ENCODE measurements around the gene RNF148.
A peak's percentile ranks its signal among the peaks of the same experiment; 100 is the strongest.

Gene RNF148, protein sequence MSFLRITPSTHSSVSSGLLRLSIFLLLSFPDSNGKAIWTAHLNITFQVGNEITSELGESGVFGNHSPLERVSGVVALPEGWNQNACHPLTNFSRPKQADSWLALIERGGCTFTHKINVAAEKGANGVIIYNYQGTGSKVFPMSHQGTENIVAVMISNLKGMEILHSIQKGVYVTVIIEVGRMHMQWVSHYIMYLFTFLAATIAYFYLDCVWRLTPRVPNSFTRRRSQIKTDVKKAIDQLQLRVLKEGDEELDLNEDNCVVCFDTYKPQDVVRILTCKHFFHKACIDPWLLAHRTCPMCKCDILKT

DNA sequence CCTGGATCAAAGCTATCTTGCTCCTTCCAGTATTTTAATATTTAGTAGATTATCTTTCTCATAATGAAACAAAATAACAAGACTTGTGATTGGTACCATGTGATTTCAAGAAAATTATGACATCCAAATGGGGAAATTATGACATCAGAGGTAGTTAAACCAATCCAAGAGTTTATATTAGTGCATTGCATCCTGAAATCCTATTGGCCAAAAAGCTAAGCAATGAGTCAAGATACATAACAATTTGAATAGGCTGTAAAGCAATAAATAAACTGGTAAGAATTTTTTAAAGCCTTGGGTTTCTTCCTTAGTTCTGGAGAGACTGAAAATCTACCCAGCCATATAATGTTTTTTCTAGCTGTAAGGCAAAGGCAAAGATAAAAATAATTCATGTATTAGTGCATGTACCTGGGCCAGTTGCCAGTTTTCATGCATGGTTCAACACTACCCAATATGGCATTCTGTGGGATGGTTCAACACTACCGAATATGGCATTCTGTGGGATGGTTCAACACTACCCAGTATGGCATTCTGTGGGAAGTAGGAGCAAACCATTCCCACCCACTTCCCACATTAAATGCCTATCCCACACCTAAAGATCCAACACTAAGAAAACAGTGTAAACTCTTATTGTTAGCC is at the start of gene RNF148:
RNF148 (minus strand) TSS at position 51 of the 639 bp plus-strand sequence. CDS start 172 bp downstream, outside the sequence.
- DNase-seq = no peak

GRCh38 chr7:122750389-122750788 is 47.7 kb upstream of the RNF148 start:
- DNase-seq = no peak

- no peak for DNase-seq
These were observed 45.5 kb upstream of the RNF148 start for GRCh38 chr7:122748195-122748594.

DNA sequence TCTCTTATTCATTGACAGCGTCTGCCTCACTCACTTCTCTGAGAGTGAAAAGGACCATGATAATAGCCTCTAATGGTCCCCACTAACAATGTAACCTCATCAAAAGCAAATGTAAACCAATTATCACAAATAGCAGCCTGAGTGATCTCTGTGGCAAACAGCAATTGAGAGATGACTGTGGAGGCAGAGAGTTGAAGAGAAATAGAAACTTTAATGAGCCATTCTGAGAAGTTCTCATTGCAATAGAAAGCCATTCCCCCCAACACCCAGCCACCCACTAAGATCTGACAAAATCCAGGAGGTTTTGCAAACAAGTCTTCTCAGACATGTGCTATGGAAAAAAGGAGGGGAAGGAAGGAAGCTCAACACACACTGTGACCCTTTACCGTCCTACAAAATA is 44.2 kb upstream of the RNF148 start:
- peak; percentile 73 for DNase-seq

GRCh38 chr7:122743211-122743610 is 40.5 kb upstream of the RNF148 start:
- no peak for DNase-seq

- no peak for DNase-seq
These were observed 36.2 kb upstream of the RNF148 start for GRCh38 chr7:122738947-122739346.

DNA sequence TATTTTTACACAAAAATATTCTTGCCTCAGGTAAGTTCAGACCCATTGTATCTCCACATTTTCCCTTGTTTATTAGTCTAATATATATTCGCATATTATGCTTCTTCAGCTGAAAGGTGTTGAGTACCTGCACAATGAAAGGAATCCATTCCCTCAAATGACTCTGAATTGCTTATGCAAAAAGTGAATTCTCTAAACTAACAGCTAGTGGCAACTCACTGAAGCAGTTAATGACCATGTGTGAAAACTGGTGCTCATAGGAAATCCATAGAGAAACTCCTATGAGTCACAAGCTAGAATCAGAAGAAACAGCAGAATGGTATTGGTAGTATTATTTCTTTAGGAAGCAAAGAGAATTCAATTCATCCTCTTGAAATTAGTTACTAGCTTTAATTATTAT is 33.5 kb upstream of the RNF148 start:
- no peak for DNase-seq

DNA sequence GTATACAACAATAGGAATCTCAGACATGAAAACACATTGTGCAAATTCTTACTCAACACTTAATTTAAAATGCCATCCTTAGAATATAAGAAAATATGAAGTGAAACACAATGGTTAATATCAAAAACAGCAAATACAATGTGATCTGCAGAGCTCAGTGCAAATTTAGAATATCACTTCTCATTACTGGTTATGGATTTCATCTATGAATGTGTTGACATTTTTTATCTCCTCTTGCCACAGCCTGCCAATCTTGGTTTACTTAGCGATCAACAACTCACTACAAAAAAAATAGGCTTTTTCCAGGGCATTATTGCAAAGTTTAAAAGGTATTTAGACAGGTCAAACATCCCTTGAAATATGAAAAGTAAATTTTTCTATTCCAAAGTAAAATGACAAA is 25.0 kb upstream of the RNF148 start:
- DNase-seq = no peak

- DNase-seq = no peak
These were observed 24.6 kb upstream of the RNF148 start for GRCh38 chr7:122727354-122727753.

GRCh38 chr7:122726881-122727280 is 24.2 kb upstream of the RNF148 start:
- DNase-seq = no peak

DNA sequence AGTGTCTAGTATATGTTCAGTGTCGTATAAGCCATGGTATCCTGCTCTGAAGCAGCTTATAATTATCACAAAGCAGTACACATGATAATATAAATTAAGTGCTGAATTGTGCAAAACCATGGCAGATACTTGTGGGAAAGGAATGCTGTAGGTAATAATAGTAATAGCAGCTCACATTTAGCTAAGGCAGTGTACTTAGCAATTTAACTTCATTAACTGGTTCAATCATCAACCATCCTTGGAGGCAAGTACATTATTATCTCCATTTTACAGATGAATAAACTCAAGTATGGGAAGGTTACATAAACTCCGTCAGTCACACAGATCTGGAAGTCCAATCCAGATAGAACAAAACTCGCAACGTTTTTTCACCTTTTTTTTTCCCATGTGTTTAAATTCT is 21.6 kb upstream of the RNF148 start:
- DNase-seq = peak; percentile 14

DNA sequence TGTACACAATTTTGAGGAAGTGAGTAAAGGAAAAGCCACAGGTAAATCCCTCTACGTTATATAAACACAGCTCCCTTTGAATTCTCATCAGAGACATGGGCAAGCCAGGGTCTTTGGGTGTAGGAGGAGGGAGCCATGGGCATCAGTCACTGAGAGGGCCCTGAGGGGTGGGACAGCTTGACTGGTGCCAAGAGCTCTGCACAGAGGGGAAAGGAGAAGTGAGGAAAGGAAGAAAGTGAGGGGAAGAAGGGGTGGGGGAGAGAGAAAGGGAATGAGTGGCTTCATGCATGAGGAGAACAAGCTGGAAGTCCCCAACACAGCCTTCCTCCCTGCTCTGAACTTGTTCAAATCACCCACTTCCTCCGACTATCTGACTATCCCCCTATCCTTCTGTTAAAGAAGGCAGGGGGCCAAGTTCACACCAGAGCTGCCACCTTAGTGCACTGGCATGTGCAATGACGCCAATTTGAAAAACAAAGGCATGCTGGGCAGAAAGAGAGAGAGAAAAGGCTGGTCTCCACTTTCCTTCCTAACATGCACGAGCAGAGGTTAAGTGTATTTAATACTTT is 16.4 kb upstream of the RNF148 start:
- no peak for DNase-seq

- DNase-seq = no peak
These were observed 14.8 kb upstream of the RNF148 start for GRCh38 chr7:122717356-122718089.

DNA sequence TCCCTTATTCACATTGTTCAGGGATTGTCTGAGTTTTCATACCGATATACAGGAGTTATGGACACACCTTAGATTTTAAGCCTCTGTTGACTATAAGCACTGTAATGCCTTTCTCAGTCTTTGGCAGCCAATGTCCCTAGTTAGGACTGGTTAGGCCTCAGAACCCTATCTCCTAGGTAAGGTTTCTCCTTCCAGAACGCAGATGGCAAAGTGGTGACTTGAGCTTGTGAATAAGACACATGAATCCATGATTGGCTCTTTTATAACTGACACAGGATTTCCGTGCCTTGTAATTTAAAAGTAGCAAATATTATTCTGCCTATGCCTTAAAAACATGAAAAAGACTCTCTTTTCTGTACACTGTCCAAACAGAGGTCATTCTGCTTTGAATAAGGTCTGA is 12.5 kb upstream of the RNF148 start:
- DNase-seq = no peak

GRCh38 chr7:122710916-122711315 is 8.2 kb upstream of the RNF148 start:
- no peak for DNase-seq

DNA sequence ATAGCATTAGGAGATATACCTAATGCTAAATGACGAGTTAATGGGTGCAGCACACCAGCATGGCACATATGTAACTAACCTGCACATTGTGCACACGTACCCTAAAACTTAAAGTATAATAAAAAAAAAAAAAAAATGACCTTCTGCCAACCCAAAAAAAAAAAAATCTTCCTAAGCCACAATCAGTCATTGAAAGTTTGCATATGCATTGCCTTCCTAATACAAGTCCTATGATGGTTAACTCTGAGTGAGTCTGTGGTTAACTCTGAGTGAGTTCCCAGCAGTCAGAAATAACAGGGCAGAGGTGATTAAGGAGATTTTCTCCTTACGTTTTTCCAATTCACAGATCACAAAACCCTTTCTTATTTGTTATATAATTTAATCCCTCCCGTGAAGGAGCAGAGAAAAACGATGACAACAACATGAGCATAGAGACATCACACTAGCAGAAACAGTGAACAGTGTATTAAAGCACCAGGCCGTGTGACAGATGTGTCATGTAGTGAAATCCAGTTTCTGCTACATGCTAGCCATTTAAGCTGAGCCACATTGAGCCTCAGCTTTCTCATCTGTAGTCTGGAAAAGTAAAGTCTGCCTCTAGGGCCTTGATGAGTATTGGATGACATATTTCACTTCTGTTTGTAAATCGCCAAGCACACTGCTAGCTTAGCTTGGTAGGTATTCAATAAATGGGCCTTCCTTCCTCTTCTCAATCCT is 7.4 kb upstream of the RNF148 start:
- no peak for DNase-seq

- DNase-seq = no peak
These were observed 4.1 kb upstream of the RNF148 start for GRCh38 chr7:122706836-122707235.

GRCh38 chr7:122699017-122699416 is 3.7 kb downstream of the RNF148 start, which contains the start of gene RNF133:
Gene RNF133 (minus strand): TSS chr7:122699117. CDS start chr7:122698918, 199 bp downstream.
- no peak for DNase-seq

DNA sequence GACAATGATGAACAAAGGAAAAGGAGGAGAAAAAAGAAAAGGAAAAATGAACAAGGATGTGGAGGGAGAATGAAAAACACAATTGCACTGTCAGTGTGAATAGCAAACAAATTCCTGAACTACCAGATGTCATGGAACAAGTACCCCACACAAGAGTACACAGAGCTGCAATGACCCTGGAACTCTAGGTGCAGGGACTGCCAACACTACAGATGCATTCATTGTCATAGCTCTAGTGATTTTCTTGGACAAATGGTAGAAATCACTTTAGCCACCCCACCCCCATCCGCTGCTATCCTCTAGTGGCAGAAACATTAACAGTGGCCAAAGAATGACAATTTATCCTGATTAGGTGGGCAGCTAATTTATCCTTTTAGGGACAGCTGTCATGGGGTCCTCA is 6.9 kb downstream of the RNF148 start:
- no peak for DNase-seq

- no peak for DNase-seq
These were observed 8.0 kb downstream of the RNF148 start for GRCh38 chr7:122694697-122695096.

- DNase-seq = no peak
These were observed 9.9 kb downstream of the RNF148 start for GRCh38 chr7:122692769-122693309.

GRCh38 chr7:122691569-122692235 is 11.0 kb downstream of the RNF148 start:
- no peak for DNase-seq
